ENCODE measurements around the gene WNT6. TPM values are rescaled to one million over a fixed set of nuclear protein-coding genes. Genes with fewer than 3 reads are reported as not detected.

Gene WNT6
- total RNA-seq, 4 donors from 2014 or later = 2.7 to 5.1 TPM; not detected in 2

GRCh38 chr2:218831378-218831990, 28.1 kb upstream of the WNT6 start, which contains the start of gene PRKAG3:
TSS of gene PRKAG3 (minus strand) at chr2:218831803.
- no peak for DNase-seq
- no peaks in the 10 kb centered on the region for H3K36me3 ChIP-seq
- H3K4me3 ChIP-seq (replicated peaks in 1 of 3) = no peak within 1 kb of the TSS
- H3K9me3 ChIP-seq = no peaks in the 10 kb centered on the region
- H3K4me1 ChIP-seq = peaks cover 0 to 4% of the 10 kb centered on the region in 2 donors
- peak within 1 kb of the TSS in 2 of 3 donors; percentile 3 to 12 for H3K27ac ChIP-seq
- TF ChIP-seq, protein P1, sequence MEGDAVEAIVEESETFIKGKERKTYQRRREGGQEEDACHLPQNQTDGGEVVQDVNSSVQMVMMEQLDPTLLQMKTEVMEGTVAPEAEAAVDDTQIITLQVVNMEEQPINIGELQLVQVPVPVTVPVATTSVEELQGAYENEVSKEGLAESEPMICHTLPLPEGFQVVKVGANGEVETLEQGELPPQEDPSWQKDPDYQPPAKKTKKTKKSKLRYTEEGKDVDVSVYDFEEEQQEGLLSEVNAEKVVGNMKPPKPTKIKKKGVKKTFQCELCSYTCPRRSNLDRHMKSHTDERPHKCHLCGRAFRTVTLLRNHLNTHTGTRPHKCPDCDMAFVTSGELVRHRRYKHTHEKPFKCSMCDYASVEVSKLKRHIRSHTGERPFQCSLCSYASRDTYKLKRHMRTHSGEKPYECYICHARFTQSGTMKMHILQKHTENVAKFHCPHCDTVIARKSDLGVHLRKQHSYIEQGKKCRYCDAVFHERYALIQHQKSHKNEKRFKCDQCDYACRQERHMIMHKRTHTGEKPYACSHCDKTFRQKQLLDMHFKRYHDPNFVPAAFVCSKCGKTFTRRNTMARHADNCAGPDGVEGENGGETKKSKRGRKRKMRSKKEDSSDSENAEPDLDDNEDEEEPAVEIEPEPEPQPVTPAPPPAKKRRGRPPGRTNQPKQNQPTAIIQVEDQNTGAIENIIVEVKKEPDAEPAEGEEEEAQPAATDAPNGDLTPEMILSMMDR (IDR thresholded peaks at IDR 0.05) = no peak
- TF ChIP-seq POLR2A (IDR thresholded peaks at IDR 0.05) = no peak
- 80 to 86% methylated on average over 8 to 9 of the region's 18 CpGs for WGBS, 2 donors
- H3K27me3 ChIP-seq = no peaks in the 10 kb centered on the region
- intact Hi-C loops (cut with DNase I) = no loop called here

DNA sequence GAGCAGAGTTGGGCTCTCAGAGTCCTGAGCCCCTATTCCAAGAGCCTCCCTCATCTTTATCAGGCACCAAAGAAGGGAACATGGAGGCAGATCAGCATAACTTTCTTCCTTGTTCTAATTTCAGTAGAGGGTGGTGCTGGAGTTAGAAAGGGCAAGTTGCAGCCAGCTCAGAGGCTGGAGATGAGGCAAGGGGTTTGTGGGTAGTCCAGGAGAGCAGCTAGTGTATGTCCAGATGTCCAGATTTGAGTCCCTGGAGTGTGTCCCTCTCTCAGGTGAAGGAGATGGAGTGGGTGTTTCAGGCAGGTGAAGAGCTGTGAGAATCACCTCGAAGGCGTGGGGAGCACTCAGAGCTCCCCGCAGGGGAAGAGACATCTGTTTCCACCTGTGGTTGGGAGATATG, 27.5 kb upstream of the WNT6 start:
- WGBS, 2 donors = 62 to 78% methylated on average over 3 of the region's 3 CpGs
- H3K27ac ChIP-seq = peak overlapping the region in 1 of 3 donors; percentile 12
- intact Hi-C loops (cut with DNase I) = no loop called here

GRCh38 chr2:218832520-218832919, 27.1 kb upstream of the WNT6 start:
- peak overlapping the region in 2 of 3 donors; percentile 3 to 12 for H3K27ac ChIP-seq
- no peaks in the 10 kb centered on the region for H3K36me3 ChIP-seq

More for the DNA sequence above, 27.5 kb upstream of the WNT6 start:
- H3K36me3 ChIP-seq = no peaks in the 10 kb centered on the region
- peaks cover 0 to 4% of the 10 kb centered on the region in 2 donors for H3K4me1 ChIP-seq
- DNase-seq = no peak
- H3K27me3 ChIP-seq = no peaks in the 10 kb centered on the region
- no peak for TF ChIP-seq POLR2A (IDR thresholded peaks at IDR 0.05)
- TF ChIP-seq, protein P1 (IDR thresholded peaks at IDR 0.05) = no peak
- H3K4me3 ChIP-seq (replicated peaks in 1 of 3) = no peak overlapping the region
- no peaks in the 10 kb centered on the region for H3K9me3 ChIP-seq

GRCh38 chr2:218833023-218833609, 26.5 kb upstream of the WNT6 start:
- Histone ChIP-seq H3K4me1 (peaks cover 0 to 4% of the 10 kb centered on the region in 2 donors), H3K36me3 (no peaks in the 10 kb centered on the region), H3K27ac (peak overlapping the region in 1 of 3 donors; percentile 3), H3K9me3 (no peaks in the 10 kb centered on the region), H3K27me3 (no peaks in the 10 kb centered on the region), H3K4me3 (replicated peaks in 1 of 3) (no peak overlapping the region)
- intact Hi-C loops (cut with DNase I) = no loop called here
- 70 to 80% methylated on average over 4 of the region's 4 CpGs for WGBS, 2 donors
- no peak for TF ChIP-seq POLR2A (IDR thresholded peaks at IDR 0.05)
- TF ChIP-seq, protein P1 (IDR thresholded peaks at IDR 0.05) = no peak
- no peak for DNase-seq

More at GRCh38 chr2:218832520-218832919, 27.1 kb upstream of the WNT6 start:
- H3K4me1 ChIP-seq = peaks cover 0 to 4% of the 10 kb centered on the region in 2 donors
- H3K4me3 ChIP-seq (replicated peaks in 1 of 3) = no peak overlapping the region
- intact Hi-C loops (cut with DNase I) = no loop called here
- WGBS, 2 donors = 66 to 68% methylated on average over 3 of the region's 3 CpGs
- DNase-seq = no peak
- no peaks in the 10 kb centered on the region for H3K9me3 ChIP-seq
- no peaks in the 10 kb centered on the region for H3K27me3 ChIP-seq
- TF ChIP-seq POLR2A (IDR thresholded peaks at IDR 0.05) = no peak
- TF ChIP-seq, protein P1 (IDR thresholded peaks at IDR 0.05) = no peak

DNA sequence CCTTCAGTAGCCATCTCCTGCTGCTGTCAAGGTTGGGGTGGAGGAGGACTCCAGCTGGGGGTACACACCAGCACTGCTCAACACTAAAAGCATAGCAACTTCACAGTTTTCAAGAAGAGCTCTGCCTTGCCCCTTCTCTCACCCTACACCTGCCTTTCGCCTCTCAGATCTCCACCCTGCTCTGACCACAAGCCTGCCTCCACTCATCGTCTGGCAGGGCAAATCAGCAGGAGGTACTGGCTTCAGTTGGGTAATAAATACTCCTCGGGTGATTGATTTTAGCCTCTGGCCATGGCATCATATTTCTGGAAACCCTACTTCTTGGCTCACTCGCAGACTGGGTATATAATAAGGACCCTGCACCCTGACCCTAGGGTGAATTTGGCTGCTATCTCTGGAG, 24.9 kb upstream of the WNT6 start:
- intact Hi-C loops (cut with DNase I) = no loop called here
- no peaks in the 10 kb centered on the region for H3K27me3 ChIP-seq
- DNase-seq = no peak
- no peak overlapping the region for H3K4me3 ChIP-seq (replicated peaks in 1 of 3)
- peaks cover 0 to 4% of the 10 kb centered on the region in 2 donors for H3K4me1 ChIP-seq
- no peaks in the 10 kb centered on the region for H3K9me3 ChIP-seq
- no peak for TF ChIP-seq POLR2A (IDR thresholded peaks at IDR 0.05)
- TF ChIP-seq, protein P1 (IDR thresholded peaks at IDR 0.05) = no peak
- no peak overlapping the region for H3K27ac ChIP-seq
- 72 to 74% methylated on average over 4 of the region's 4 CpGs for WGBS, 2 donors
- H3K36me3 ChIP-seq = no peaks in the 10 kb centered on the region

Measured in thyroid gland (tissue), 4 donors.